Large intestine (tissue), 3 donors: Measurements from ENCODE around the gene KIR2DL3. TPM values are rescaled to one million over a fixed set of nuclear protein-coding genes. Genes with fewer than 3 reads are reported as not detected.
"Not testable (repeated sequence)": the region's sequence is repeated elsewhere in the genome, so short reads cannot be mapped to it uniquely, and the experiment has no call there.

ENCODE experiments used
- DNase-seq, 2 donors: peaks; one replicate each; pipeline versions ENCODE4 v3.0.0 to v3.0.0-alpha.2; 2013
- H3K27ac ChIP-seq: one replicate; pipeline ENCODE4 v1.5.1; 2013; ENCODE audit warnings: low read length
- H3K27me3 ChIP-seq: 2 replicates; pipeline ENCODE4 v1.6.1; 2013; ENCODE audit warnings: low read length; ENCODE audit not compliant: control insufficient read depth, insufficient read depth
- H3K36me3 ChIP-seq: 2 replicates; pipeline ENCODE4 v1.6.1; 2013; ENCODE audit warnings: low read length; ENCODE audit not compliant: control insufficient read depth, insufficient read depth
- H3K4me1 ChIP-seq: one replicate; pipeline ENCODE4 v1.6.1; 2013; ENCODE audit warnings: low read length; ENCODE audit not compliant: control insufficient read depth, insufficient read depth
- H3K4me3 ChIP-seq: one replicate; pipeline ENCODE4 v1.5.1; 2013; ENCODE audit warnings: low read length
- H3K9me3 ChIP-seq: one replicate; pipeline ENCODE4 v1.6.1; 2013; ENCODE audit warnings: mild to moderate bottlenecking, low read depth, low read length, moderate library complexity; ENCODE audit not compliant: control insufficient read depth
- WGBS: methylation state at CpG from one replicate; pipeline ENCODE4 v1.1.5; 2013; ENCODE audit warnings: low lambda C conversion rate; ENCODE audit not compliant: insufficient coverage; 5-methylcytosine and 5-hydroxymethylcytosine counted together
- polyA plus RNA-seq: library from polyadenylated mRNA; unstranded; fragments of 120-200 nt; gene quantifications from one replicate; pipeline ENCODE4 v1.2.1, GENCODE V29; 2013

Gene KIR2DL3
- polyA plus RNA-seq, 1 donor: 0.27 TPM

DNA sequence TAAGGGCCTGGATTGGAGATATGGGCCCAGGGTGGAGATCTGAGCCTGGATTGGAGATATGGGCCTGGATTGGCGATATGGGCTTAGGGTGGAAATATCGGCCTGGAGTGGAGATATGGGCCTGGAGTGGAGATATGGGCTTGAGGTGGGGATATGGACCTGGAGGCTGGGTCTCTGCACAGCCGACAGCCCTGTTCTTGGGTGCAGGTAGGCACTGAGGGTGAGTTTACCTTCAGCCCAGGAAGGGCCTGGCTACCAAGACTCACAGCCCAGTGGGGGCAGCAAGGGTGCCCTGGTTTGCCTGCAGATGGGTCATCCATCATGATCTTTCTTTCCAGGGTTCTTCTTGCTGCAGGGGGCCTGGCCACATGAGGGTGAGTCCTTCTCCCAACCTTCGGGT, 32.2 kb downstream of the KIR2DL3 start:
- WGBS: 60% methylated on average over 2 of the region's 4 CpGs

DNA sequence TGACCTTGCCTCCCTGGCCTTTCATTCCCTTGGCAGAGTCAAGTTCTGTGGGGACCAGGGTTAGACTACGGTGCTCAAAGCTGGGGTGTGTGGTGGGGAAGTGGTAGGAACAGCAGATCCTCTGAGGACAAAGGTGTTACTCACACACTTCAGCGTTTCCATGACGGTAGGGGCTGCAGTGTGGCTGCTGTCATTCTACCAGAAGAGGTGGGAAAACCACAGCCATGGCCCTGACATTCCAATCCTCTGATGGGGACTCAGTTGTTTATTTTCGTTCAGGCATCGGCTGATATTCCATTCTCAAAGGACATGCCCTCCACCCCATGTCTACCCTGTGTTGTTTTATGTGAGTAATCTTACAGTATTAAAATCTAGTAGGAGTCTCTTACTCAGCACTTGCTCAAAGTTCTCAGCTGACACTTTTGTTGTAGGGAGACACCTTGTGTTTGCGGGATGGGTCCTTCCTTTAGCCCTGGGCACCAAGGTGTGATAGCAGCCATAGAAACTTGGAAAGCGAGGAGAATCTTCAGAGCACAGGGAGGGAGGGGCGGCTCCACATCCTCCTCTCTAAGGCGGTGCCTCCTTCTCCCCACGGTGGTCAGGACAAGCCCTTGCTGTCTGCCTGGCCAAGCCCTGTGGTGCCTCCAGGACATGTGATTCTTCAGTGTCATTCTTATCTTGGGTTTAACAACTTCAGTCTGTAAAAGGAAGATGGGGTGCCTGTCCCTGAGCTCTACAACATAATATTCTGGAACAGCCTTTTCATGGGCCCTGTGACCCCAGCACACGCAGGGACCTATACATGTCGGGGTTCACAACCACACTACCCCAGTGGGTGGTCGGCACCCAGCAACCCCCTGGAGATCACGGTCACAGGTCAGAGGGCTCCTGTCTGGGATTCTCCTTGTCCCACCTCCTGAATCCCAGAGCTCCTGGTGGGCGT, 33.0 kb downstream of the KIR2DL3 start:
- H3K27ac ChIP-seq, H3K4me3 ChIP-seq, H3K4me1 ChIP-seq, H3K36me3 ChIP-seq, H3K9me3 ChIP-seq, DNase-seq, H3K27me3 ChIP-seq: not testable (repeated sequence)
- no CpG with 5 or more reads among the region's 15 CpGs for WGBS

More for the DNA sequence above, 32.2 kb downstream of the KIR2DL3 start:
- H3K36me3 ChIP-seq, H3K4me3 ChIP-seq, H3K27ac ChIP-seq, H3K27me3 ChIP-seq, H3K4me1 ChIP-seq, H3K9me3 ChIP-seq, DNase-seq: not testable (repeated sequence)

DNA sequence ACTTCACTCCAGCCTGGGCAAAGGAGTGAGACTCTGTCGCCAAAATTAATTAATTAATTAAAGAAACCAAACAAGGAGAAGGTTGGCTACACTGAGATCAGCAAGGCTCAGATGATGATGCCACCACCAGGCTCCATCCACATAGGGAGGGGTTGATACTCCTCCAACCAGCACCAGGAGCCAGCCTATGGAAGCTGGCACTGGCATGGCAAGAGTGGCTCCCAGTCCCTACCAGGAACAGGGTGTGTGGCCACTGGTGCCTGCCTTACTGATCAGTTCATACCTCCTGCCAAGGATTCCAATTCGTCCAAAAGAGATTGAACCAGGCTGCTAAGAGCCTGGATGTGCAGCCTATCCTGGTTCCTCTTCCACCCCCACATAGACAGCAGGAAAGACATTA, 34.4 kb downstream of the KIR2DL3 start:
- no CpG with 5 or more reads among the region's 2 CpGs for WGBS
- not testable (repeated sequence) for DNase-seq, H3K27me3 ChIP-seq, H3K4me3 ChIP-seq, H3K4me1 ChIP-seq, H3K9me3 ChIP-seq, H3K27ac ChIP-seq, H3K36me3 ChIP-seq

DNA sequence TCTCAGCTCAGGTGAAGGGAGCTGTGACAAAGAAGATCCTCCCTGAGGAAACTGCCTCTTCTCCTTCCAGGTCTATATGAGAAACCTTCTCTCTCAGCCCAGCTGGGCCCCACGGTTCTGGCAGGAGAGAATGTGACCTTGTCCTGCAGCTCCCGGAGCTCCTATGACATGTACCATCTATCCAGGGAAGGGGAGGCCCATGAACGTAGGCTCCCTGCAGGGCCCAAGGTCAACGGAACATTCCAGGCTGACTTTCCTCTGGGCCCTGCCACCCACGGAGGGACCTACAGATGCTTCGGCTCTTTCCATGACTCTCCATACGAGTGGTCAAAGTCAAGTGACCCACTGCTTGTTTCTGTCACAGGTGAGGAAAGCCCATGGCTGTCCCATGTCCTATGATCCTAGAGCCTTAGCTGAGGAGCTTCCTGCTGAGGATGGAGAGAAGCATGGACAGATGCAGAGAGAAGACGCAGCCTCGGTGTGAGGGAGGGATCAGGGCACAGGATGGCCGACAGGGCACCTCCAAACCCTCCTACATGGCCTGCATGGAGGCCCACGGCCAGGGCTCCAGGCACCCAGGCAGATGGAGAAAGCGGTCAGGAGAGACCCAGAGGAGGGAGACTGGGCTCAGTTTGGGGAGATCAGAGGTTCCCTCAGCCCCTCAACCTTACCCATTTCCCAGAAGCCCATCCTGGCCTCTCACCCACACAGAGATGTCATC, 36.9 kb downstream of the KIR2DL3 start:
- DNase-seq, H3K9me3 ChIP-seq, H3K36me3 ChIP-seq, H3K4me1 ChIP-seq, H3K4me3 ChIP-seq, H3K27ac ChIP-seq, H3K27me3 ChIP-seq: not testable (repeated sequence)
- WGBS: no CpG with 5 or more reads among the region's 12 CpGs

DNA sequence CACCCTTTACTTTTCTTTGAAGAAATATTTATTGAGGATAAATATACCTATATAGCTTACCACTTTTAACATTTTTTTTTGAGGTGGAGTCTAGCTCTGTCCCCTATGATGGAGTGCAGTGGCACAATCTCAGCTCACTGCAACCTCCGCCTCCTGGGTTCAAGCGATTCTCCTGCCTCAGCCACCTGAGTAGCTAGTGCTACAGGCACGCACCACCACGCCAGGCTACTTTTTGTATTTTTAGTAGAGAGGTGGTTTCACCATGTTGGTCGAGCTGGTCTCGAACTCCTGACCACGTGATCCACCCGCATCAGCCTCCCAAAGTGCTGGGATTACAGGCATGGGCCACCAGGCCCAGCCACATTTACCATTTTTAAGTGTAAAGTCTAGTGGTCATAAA, 37.5 kb downstream of the KIR2DL3 start:
- no CpG with 5 or more reads among the region's 8 CpGs for WGBS

DNA sequence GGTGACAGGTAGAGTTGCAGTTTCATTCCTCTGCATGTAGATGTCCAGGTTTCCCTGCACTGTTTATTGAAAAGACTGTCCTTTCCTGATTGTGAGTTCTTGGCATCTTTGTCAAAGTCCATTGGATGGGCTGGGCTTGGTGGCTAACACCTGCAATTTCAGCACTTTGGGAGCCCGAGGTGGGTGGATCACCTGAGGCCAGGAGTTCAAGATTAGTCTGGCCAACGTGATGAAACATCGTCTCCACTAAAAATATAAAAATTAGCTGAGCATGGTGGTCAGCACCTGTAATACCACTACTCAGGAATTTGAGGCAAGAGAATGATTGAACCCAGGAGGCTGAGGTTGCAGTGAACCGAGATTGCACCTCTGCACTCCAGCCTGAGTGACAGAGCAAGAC, 39.5 kb downstream of the KIR2DL3 start:
- not testable (repeated sequence) for H3K4me3 ChIP-seq, H3K9me3 ChIP-seq, H3K27me3 ChIP-seq, H3K27ac ChIP-seq, H3K4me1 ChIP-seq, H3K36me3 ChIP-seq, DNase-seq
- 29% methylated on average over 1 of the region's 4 CpGs for WGBS

More for the DNA sequence above, 37.5 kb downstream of the KIR2DL3 start:
- not testable (repeated sequence) for H3K4me1 ChIP-seq, H3K27me3 ChIP-seq, H3K36me3 ChIP-seq, DNase-seq, H3K9me3 ChIP-seq, H3K27ac ChIP-seq, H3K4me3 ChIP-seq

DNA sequence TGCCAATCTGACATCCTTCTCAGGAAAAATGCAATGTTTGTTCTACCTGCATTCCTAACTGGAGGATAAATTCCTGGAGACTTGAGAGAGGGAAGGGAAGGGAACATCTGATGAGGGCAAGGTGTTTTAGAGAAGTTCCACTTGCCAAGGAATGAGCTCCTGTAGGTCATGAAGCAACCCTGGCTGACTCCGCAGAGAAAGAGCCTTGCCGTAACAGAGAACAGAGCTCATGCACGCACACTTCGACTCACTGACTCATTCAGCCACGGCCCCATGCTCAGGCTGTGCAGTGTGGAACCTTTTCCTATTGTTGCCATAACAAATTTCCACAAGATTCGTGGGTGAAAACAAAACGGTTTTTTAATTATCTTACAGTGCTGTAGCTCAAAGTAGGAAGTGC, 40.6 kb downstream of the KIR2DL3 start:
- not testable (repeated sequence) for DNase-seq, H3K27ac ChIP-seq, H3K27me3 ChIP-seq, H3K36me3 ChIP-seq, H3K4me1 ChIP-seq, H3K9me3 ChIP-seq, H3K4me3 ChIP-seq
- no CpG with 5 or more reads among the region's 7 CpGs for WGBS

DNA sequence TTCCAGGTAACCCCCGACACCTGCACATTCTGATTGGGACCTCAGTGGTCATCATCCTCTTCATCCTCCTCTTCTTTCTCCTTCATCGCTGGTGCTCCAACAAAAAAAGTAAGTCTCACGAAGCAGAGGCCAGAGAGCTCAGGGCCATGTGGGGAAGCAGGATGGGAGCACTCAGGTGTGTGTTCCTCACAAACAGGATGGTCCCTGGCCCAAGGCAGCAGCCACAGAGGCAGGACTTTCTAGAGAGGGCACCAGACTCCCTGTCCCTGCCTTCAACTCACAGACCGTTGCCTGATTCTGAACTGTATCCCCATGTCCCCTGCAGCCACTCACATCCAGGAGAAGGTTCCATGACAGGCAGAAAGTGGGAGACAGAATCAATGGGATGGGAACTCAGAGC, 44.6 kb downstream of the KIR2DL3 start:
- WGBS: no CpG with 5 or more reads among the region's 4 CpGs
- H3K4me1 ChIP-seq, DNase-seq, H3K27ac ChIP-seq, H3K9me3 ChIP-seq, H3K4me3 ChIP-seq, H3K27me3 ChIP-seq, H3K36me3 ChIP-seq: not testable (repeated sequence)

DNA sequence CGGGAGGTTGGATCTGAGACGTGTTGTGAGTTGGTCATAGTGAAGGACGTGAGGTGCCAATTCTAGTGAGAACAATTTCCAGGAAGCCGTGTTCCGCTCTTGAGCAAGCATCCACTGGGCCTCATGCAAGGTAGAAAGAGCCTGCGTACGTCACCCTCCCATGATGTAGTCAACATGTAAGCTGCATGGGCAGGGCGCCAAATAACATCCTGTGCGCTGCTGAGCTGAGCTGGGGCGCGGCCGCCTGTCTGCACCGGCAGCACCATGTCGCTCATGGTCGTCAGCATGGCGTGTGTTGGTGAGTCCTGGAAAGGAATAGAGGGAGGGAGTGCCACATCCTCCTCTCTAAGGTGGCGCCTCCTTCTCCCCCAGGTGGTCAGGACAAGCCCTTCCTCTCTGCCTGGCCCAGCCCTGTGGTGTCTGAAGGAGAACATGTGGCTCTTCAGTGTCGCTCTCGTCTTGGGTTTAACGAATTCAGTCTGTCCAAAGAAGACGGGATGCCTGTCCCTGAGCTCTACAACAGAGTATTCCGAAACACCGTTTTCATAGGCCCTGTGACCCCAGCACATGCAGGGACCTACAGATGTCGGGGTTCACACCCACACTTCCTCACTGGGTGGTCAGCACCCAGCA, 47.9 kb downstream of the KIR2DL3 start:
- no CpG with 5 or more reads among the region's 24 CpGs for WGBS
- not testable (repeated sequence) for H3K27ac ChIP-seq, H3K36me3 ChIP-seq, H3K27me3 ChIP-seq, H3K4me1 ChIP-seq, H3K4me3 ChIP-seq, DNase-seq, H3K9me3 ChIP-seq

DNA sequence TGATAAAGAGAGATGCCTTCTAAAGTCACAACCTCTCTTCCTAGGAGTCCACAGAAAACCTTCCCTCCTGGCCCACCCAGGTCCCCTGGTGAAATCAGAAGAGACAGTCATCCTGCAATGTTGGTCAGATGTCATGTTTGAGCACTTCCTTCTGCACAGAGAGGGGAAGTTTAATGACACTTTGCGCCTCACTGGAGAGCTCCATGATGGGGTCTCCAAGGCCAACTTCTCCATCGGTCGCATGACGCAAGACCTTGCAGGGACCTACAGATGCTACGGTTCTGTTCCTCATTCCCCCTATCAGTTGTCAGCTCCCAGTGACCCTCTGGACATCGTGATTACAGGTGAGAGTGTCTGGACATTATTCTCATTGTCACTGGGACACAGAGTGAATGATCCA, 49.8 kb downstream of the KIR2DL3 start:
- not testable (repeated sequence) for H3K4me3 ChIP-seq, H3K36me3 ChIP-seq, DNase-seq, H3K27me3 ChIP-seq, H3K4me1 ChIP-seq, H3K27ac ChIP-seq, H3K9me3 ChIP-seq
- WGBS: no CpG with 5 or more reads among the region's 6 CpGs
